ENCODE results near the gene TRMT10C. TPM values are rescaled to one million over a fixed set of nuclear protein-coding genes. Genes with fewer than 3 reads are reported as not detected.

TRMT10C gene
- total and polyA plus RNA-seq, 2 donors (not counting 1 experiment from before 2014, with no cell fraction given): 13.2 to 25.3 TPM

DNA sequence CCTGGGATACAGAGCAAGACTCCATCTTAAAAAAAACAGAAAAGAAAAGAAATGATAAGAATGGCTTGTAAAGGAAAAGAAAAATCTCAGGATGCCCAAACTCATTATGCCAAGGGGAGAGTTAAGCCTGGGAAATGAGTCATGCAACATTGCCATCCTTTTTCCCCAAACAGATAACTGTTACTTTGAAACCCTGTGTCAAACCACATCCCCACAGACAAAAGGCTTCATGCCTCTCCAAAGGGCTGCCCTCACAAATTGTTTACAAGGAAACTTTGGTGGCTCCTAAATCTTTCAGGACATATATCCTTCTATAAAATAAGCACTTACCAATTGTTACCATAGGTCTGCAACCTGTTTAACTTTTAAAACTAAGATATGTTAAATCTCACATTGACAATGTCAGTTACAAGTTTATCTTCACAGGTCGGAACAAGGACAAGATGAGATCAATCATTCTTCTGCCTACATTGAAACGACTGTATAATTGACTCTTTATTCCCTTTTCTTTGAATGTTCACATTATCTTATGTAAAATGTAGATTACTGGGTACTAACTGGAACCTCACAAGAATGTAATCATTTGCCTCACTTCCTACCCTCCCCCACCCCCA, 30.1 kb upstream of the TRMT10C start:
- no peak for ATAC-seq (ENCODE audit: low read depth)

More for the DNA sequence above, 30.1 kb upstream of the TRMT10C start:
- Mint-ChIP-seq H3K9me3 (ENCODE audit: insufficient read depth) (no peaks in the 10 kb centered on the region), H3K27ac (no peak overlapping the region), H3K4me1 (no peaks in the 10 kb centered on the region), H3K4me3 (no peak overlapping the region), H3K27me3 (peaks cover 11% of the 10 kb centered on the region)
- intact Hi-C loops (cut with micrococcal nuclease): no loop called here
- H3K4me3 ChIP-seq (ENCODE audit: control extremely low read depth in 1 of 5, extremely low read depth in 1 of 5, insufficient read depth in 1 of 5, low read depth in 2 of 5, low read length in 4 of 5): no peak overlapping the region
- DNase-seq: no peak
- no peaks in the 10 kb centered on the region for H3K79me2 ChIP-seq (ENCODE audit: control insufficient read depth, insufficient read depth, low read length)
- no peaks in the 10 kb centered on the region for H3K4me1 ChIP-seq (ENCODE audit: control insufficient read depth in 2 of 2, insufficient read depth in 2 of 2, low read length in 2 of 2)
- H3K27ac ChIP-seq (ENCODE audit: low read length in 2 of 2): no peak overlapping the region
- H3K4me2 ChIP-seq (replicated peaks; ENCODE audit: low read depth, low read length, poor library complexity, severe bottlenecking): no peak overlapping the region
- ChIA-PET POLR2A (no interaction called here), CTCF (no interaction called here)
- H4K20me1 ChIP-seq (ENCODE audit: control insufficient read depth, insufficient read depth, low read length, poor library complexity, severe bottlenecking): no peaks in the 10 kb centered on the region
- WGBS (ENCODE audit: insufficient coverage): no CpG with 5 or more reads among the region's 2 CpGs
- H3K9me3 ChIP-seq (ENCODE audit: control extremely low read depth in 1 of 3, control insufficient read depth in 2 of 3, insufficient read depth in 1 of 3, low read length in 2 of 3): peaks cover 0 to 4% (median 0%) of the 10 kb centered on the region in 3 donors
- no peak overlapping the region for H2AFZ ChIP-seq (ENCODE audit: insufficient read depth, low read depth, low read length, poor library complexity, severe bottlenecking)
- H3K9ac ChIP-seq (ENCODE audit: low read length): no peak overlapping the region
- H3K36me3 ChIP-seq (replicated peaks in 1 of 2; ENCODE audit: control extremely low read depth in 1 of 2, control insufficient read depth in 1 of 2, extremely low read depth in 1 of 2, insufficient read depth in 2 of 2, low read length in 1 of 2): no peaks in the 10 kb centered on the region
- no peak for TF ChIP-seq CTCF (IDR thresholded peaks at IDR 0.05)
- no peak for TF ChIP-seq EZH2 (IDR thresholded peaks at IDR 0.05; ENCODE audit: borderline replicate concordance, insufficient read depth, low read depth, low read length, poor library complexity, severe bottlenecking)
- no peaks in the 10 kb centered on the region for H3K27me3 ChIP-seq (replicated peaks in 1 of 4; ENCODE audit: control extremely low read depth in 1 of 4, control insufficient read depth in 3 of 4, insufficient read depth in 4 of 4, low read length in 3 of 4)

Data from B cell (primary cell).